Measurements from ENCODE around the gene BDKRB2. TPM values are rescaled to one million over a fixed set of nuclear protein-coding genes. Genes with fewer than 3 reads are reported as not detected.

BDKRB2 gene
- total and polyA plus RNA-seq, 2 experiments from 2014 or later, result 12.4 to 14.4 TPM

GRCh38 chr14:96277890-96278289 lies 73.3 kb downstream of the BDKRB2 start:
- in situ Hi-C loops (cut with MboI), result loop anchor here (10.0 to 25.0 kb wide), 2 partner anchors 283 to 741 kb away; partner anchors contain the start of gene GLRX5
- H3K27ac ChIP-seq, result no peak overlapping the region
- DNase-seq, result no peak
- no peak overlapping the region for H2AFZ ChIP-seq
- no peaks in the 10 kb centered on the region for H3K36me3 ChIP-seq (ENCODE audit: low read depth)
- WGBS, 2 experiments (ENCODE audit: low coverage in 1 of 2, low lambda C conversion rate in 2 of 2, missing lambda C conversion rate in 2 of 2), result 100% methylated on average over 1 of the region's 1 CpG
- no peak overlapping the region for H3K4me3 ChIP-seq
- TF ChIP-seq EZH2 (IDR thresholded peaks at IDR 0.05; ENCODE audit: insufficient read depth, poor library complexity, severe bottlenecking) (no peak), EZH2phosphoT487 (IDR thresholded peaks at IDR 0.05; ENCODE audit: insufficient read depth, low read depth) (no peak)
- H3K9ac ChIP-seq, result no peak overlapping the region
- H3K4me2 ChIP-seq (ENCODE audit: unreplicated experiment), result no peak overlapping the region
- peaks cover 20% of the 10 kb centered on the region for H3F3A ChIP-seq (ENCODE audit: insufficient read depth)
- H3K27me3 ChIP-seq (replicated peaks; ENCODE audit: insufficient read depth), result no peaks in the 10 kb centered on the region
- H3K9me3 ChIP-seq (ENCODE audit: low read depth), result no peaks in the 10 kb centered on the region
- H3K79me2 ChIP-seq (ENCODE audit: insufficient read depth), result no peaks in the 10 kb centered on the region
- no peaks in the 10 kb centered on the region for H3K9me2 ChIP-seq (ENCODE audit: insufficient read depth)
- H3K4me1 ChIP-seq (ENCODE audit: insufficient read depth), result peaks cover 25% of the 10 kb centered on the region
- H4K20me1 ChIP-seq (ENCODE audit: insufficient read depth), result no peaks in the 10 kb centered on the region

GRCh38 chr14:96279564-96279963 lies 74.9 kb downstream of the BDKRB2 start:
- no peaks in the 10 kb centered on the region for H3K9me2 ChIP-seq (ENCODE audit: insufficient read depth)
- no peak overlapping the region for H3K4me2 ChIP-seq (ENCODE audit: unreplicated experiment)
- no peak overlapping the region for H3K9ac ChIP-seq
- H3K27me3 ChIP-seq (replicated peaks; ENCODE audit: insufficient read depth), result no peaks in the 10 kb centered on the region
- no peaks in the 10 kb centered on the region for H4K20me1 ChIP-seq (ENCODE audit: insufficient read depth)
- H3K79me2 ChIP-seq (ENCODE audit: insufficient read depth), result no peaks in the 10 kb centered on the region
- no peak overlapping the region for H2AFZ ChIP-seq
- H3K4me3 ChIP-seq, result no peak overlapping the region
- in situ Hi-C loops (cut with MboI), result loop anchor here (10.0 to 25.0 kb wide), 2 partner anchors 285 to 742 kb away; partner anchors contain the start of gene GLRX5
- peaks cover 7% of the 10 kb centered on the region for H3F3A ChIP-seq (ENCODE audit: insufficient read depth)
- 75 to 77% methylated on average over 8 of the region's 8 CpGs for WGBS, 2 experiments (ENCODE audit: low coverage in 1 of 2, low lambda C conversion rate in 2 of 2, missing lambda C conversion rate in 2 of 2)
- no peaks in the 10 kb centered on the region for H3K9me3 ChIP-seq (ENCODE audit: low read depth)
- TF ChIP-seq EZH2phosphoT487 (IDR thresholded peaks at IDR 0.05; ENCODE audit: insufficient read depth, low read depth) (no peak), EZH2 (IDR thresholded peaks at IDR 0.05; ENCODE audit: insufficient read depth, poor library complexity, severe bottlenecking) (no peak)
- peaks cover 1% of the 10 kb centered on the region; the same call in 1 of the 2 replicates for H3K36me3 ChIP-seq (ENCODE audit: low read depth)
- H3K4me1 ChIP-seq (ENCODE audit: insufficient read depth), result peaks cover 9% of the 10 kb centered on the region
- DNase-seq, result no peak
- H3K27ac ChIP-seq, result no peak overlapping the region

DNA sequence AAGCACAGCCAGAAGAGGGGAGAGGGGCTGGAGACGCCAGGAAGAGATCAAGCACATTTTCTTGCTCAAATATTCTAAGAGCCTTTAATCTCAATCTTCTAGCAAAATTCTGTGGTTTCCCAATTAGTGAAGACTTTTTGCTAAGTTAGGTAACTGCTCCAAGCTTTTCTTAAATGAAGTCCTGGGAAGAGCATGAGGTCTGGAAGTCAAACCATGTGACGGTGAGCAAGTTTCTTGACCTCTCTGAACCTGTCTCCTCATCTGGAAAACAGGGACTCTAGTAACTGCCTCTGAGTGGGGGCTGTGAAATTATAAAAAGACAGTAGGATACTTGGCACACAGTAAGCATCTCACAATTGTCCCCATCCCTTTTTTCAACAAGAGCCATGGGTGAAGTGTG lies 75.5 kb downstream of the BDKRB2 start:
- Histone ChIP-seq H3K9me2 (ENCODE audit: insufficient read depth) (no peaks in the 10 kb centered on the region), H3K4me2 (ENCODE audit: unreplicated experiment) (no peak overlapping the region), H3K79me2 (ENCODE audit: insufficient read depth) (no peaks in the 10 kb centered on the region), H3K36me3 (ENCODE audit: low read depth) (peaks cover 7% of the 10 kb centered on the region; the same call in 1 of the 2 replicates), H2AFZ (no peak overlapping the region), H4K20me1 (ENCODE audit: insufficient read depth) (no peaks in the 10 kb centered on the region), H3K9ac (no peak overlapping the region), H3K4me3 (no peak overlapping the region), H3K27me3 (replicated peaks; ENCODE audit: insufficient read depth) (no peaks in the 10 kb centered on the region), H3K9me3 (ENCODE audit: low read depth) (no peaks in the 10 kb centered on the region), H3K4me1 (ENCODE audit: insufficient read depth) (peaks cover 4% of the 10 kb centered on the region), H3F3A (ENCODE audit: insufficient read depth) (peaks cover 2% of the 10 kb centered on the region), H3K27ac (no peak overlapping the region)
- 97 to 100% methylated on average over 2 of the region's 2 CpGs for WGBS, 2 experiments (ENCODE audit: low coverage in 1 of 2, low lambda C conversion rate in 2 of 2, missing lambda C conversion rate in 2 of 2)
- no peak for DNase-seq
- in situ Hi-C loops (cut with MboI), result loop anchor here (25.0 kb wide), 1 partner anchor 743 kb away; the partner anchor contains the start of gene GLRX5
- TF ChIP-seq EZH2 (IDR thresholded peaks at IDR 0.05; ENCODE audit: insufficient read depth, poor library complexity, severe bottlenecking) (no peak), EZH2phosphoT487 (IDR thresholded peaks at IDR 0.05; ENCODE audit: insufficient read depth, low read depth) (no peak)

DNA sequence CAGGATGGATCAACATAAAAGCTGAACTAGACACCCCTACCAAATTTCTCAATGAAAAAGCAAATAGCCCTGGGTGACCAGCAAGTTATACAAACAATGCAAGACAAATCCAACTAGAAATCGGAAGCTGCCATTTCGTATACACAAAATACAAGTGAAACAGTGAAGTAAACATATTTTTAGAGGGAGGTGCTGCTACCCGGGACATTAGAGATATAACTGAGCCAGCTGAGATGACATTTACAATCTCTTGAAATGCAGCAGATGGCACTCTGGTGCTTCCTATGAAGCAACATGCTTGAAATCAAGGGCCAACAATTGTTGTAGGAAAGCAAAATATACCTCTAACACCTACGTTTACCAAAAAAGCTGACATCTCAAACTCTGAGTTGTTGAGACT lies 76.8 kb downstream of the BDKRB2 start:
- Histone ChIP-seq H3K9me2 (ENCODE audit: insufficient read depth) (no peaks in the 10 kb centered on the region), H3F3A (ENCODE audit: insufficient read depth) (no peaks in the 10 kb centered on the region), H3K36me3 (ENCODE audit: low read depth) (peaks cover 11% of the 10 kb centered on the region), H3K27me3 (replicated peaks; ENCODE audit: insufficient read depth) (no peaks in the 10 kb centered on the region), H3K9ac (no peak overlapping the region), H3K4me3 (no peak overlapping the region), H3K4me2 (ENCODE audit: unreplicated experiment) (no peak overlapping the region), H3K4me1 (ENCODE audit: insufficient read depth) (no peaks in the 10 kb centered on the region), H3K27ac (no peak overlapping the region), H2AFZ (no peak overlapping the region), H3K79me2 (ENCODE audit: insufficient read depth) (no peaks in the 10 kb centered on the region), H3K9me3 (ENCODE audit: low read depth) (no peaks in the 10 kb centered on the region), H4K20me1 (ENCODE audit: insufficient read depth) (no peaks in the 10 kb centered on the region)
- DNase-seq, result no peak
- TF ChIP-seq EZH2 (IDR thresholded peaks at IDR 0.05; ENCODE audit: insufficient read depth, poor library complexity, severe bottlenecking) (no peak), EZH2phosphoT487 (IDR thresholded peaks at IDR 0.05; ENCODE audit: insufficient read depth, low read depth) (no peak)
- 85 to 89% methylated on average over 4 of the region's 4 CpGs for WGBS, 2 experiments (ENCODE audit: low coverage in 1 of 2, low lambda C conversion rate in 2 of 2, missing lambda C conversion rate in 2 of 2)
- in situ Hi-C loops (cut with MboI), result loop anchor here (25.0 kb wide), 1 partner anchor 744 kb away; the partner anchor contains the start of gene GLRX5

Data from GM23248 (cell line).